PC-3 (cell line): ENCODE data around the gene MGAM2. TPM values are rescaled to one million over a fixed set of nuclear protein-coding genes. Genes with fewer than 3 reads are reported as not detected.

Experiments used
- ATAC-seq: fragments of 200-7000 bp; cut with Tn5 transposase; 2 replicates; pipeline ENCODE4 v1.9.1; 2020; ENCODE audit warnings: mild to moderate bottlenecking, moderate library complexity
- BruUV-seq: library from RNA; stranded (reverse); fragments of 400-500 nt; replicated peaks from 2 replicates; lab custom pipeline; 2021; lab: Mats Ljungman, UMichigan
- CTCF ChIA-PET: fragments of 300-600 bp; sonication (Branson Sonifier 250); formaldehyde crosslinking; loops from one replicate; lab custom pipeline; 2022; ENCODE audit warnings: antibody characterized with exemption; lab: Charles Lee
- POLR2A ChIA-PET: fragments of 300-600 bp; sonication (Branson Sonifier 250); formaldehyde crosslinking; loops from one replicate; lab custom pipeline; 2022; ENCODE audit warnings: antibody characterized with exemption; ENCODE audit not compliant: unreplicated experiment; lab: Charles Lee
- DNase-seq: peaks from one replicate; pipeline ENCODE4 v3.0.0-alpha.2; 2015
- H2AFZ ChIP-seq: fragments of 300-600 bp; sonication (generic); 2 replicates; pipeline ENCODE4 v1.6.0; 2016; ENCODE audit warnings: antibody characterized with exemption, low read length
- H3F3A ChIP-seq: fragments of 300-600 bp; sonication (generic); one replicate; pipeline ENCODE4 v1.6.0; 2017; ENCODE audit warnings: antibody characterized with exemption, low read length, control low read depth, mild to moderate bottlenecking; ENCODE audit not compliant: unreplicated experiment
- H3K27ac ChIP-seq: fragments of 300-600 bp; sonication (generic); 2 replicates; pipeline ENCODE4 v1.5.1; 2016; ENCODE audit warnings: mild to moderate bottlenecking, low read length
- H3K27me3 ChIP-seq: fragments of 300-600 bp; sonication (generic); 2 replicates; pipeline ENCODE4 v1.6.1; 2016; ENCODE audit warnings: low read length, mixed read lengths
- H3K36me3 ChIP-seq: fragments of 300-600 bp; sonication (generic); 2 replicates; pipeline ENCODE4 v1.6.1; 2016; ENCODE audit warnings: low read depth, mixed run types, low read length, mixed read lengths
- H3K4me1 ChIP-seq: fragments of 300-600 bp; sonication (generic); 2 replicates; pipeline ENCODE4 v1.5.1; 2016; ENCODE audit warnings: low read length; ENCODE audit not compliant: insufficient read depth
- H3K4me2 ChIP-seq: fragments of 300-600 bp; sonication (generic); 2 replicates; pipeline ENCODE4 v1.6.0; 2016; ENCODE audit warnings: low read length
- H3K4me3 ChIP-seq: fragments of 300-600 bp; sonication (generic); 2 replicates; pipeline ENCODE4 v1.5.1; 2016; ENCODE audit warnings: mild to moderate bottlenecking, low read length, mixed read lengths
- H3K79me2 ChIP-seq: fragments of 300-600 bp; sonication (generic); 2 replicates; pipeline ENCODE4 v1.6.1; 2017; ENCODE audit warnings: low read length, mixed read lengths
- H3K9ac ChIP-seq: fragments of 300-600 bp; sonication (generic); 2 replicates; pipeline ENCODE4 v1.6.0; 2016; ENCODE audit warnings: mild to moderate bottlenecking, low read length
- H3K9me2 ChIP-seq: fragments of 300-600 bp; sonication (generic); replicated peaks from 2 replicates; pipeline ENCODE4 v1.6.1; 2016; ENCODE audit warnings: mixed run types, low read length, mixed read lengths
- H3K9me3 ChIP-seq: fragments of 300-600 bp; sonication (generic); 2 replicates; pipeline ENCODE4 v1.6.1; 2016; ENCODE audit warnings: low read length, mixed read lengths
- H4K20me1 ChIP-seq: fragments of 300-600 bp; sonication (generic); 2 replicates; pipeline ENCODE4 v1.6.1; 2016; ENCODE audit warnings: low read length, mixed read lengths
- CTCF ChIP-seq: fragments of 300-600 bp; sonication (generic); conservative IDR thresholded peaks from 2 replicates; pipeline ENCODE4 v1.5.1; 2017; ENCODE audit warnings: antibody characterized with exemption, low read depth, mild to moderate bottlenecking, low read length
- EZH2 ChIP-seq: fragments of 300-600 bp; sonication (generic); IDR thresholded peaks from one replicate; pipeline ENCODE4 v1.6.1; 2017; ENCODE audit warnings: antibody characterized with exemption, mild to moderate bottlenecking, low read length; ENCODE audit not compliant: unreplicated experiment
- EZH2phosphoT487 ChIP-seq: fragments of 300-600 bp; sonication (generic); IDR thresholded peaks from 2 replicates; pipeline ENCODE4 v1.6.1; 2018; ENCODE audit warnings: mild to moderate bottlenecking, antibody characterized with exemption, low read length, borderline replicate concordance
- intact Hi-C: fragments of 100-400 bp; cut with micrococcal nuclease; formaldehyde crosslinking; loops from 2 replicates; pipeline ENCODE4 v1.9.0; 2023
- total RNA-seq: library from RNA; depleted of rRNA; stranded (reverse); fragments of >200 nt; gene quantifications from 2 replicates; pipeline ENCODE4 v1.2.3, GENCODE V29; 2014

The MGAM2 gene
- total RNA-seq, 1 experiment from 2014 or later = not detected

- H3K9ac ChIP-seq = no peak overlapping the region
- no peaks in the 10 kb centered on the region for H3K9me3 ChIP-seq
- ChIA-PET CTCF (no interaction called here), POLR2A (no interaction called here)
- ATAC-seq (no peak), DNase-seq (no peak)
- H3K27ac ChIP-seq = no peak overlapping the region
- intact Hi-C loops = no loop called here
- no peaks in the 10 kb centered on the region for H3K36me3 ChIP-seq
- no peaks in the 10 kb centered on the region for H3K27me3 ChIP-seq
- H3K4me1 ChIP-seq = no peaks in the 10 kb centered on the region
- no peak for TF ChIP-seq EZH2phosphoT487
- no peak for TF ChIP-seq CTCF
- no peak for TF ChIP-seq EZH2
- no TSS peak for BruUV-seq
- no peaks in the 10 kb centered on the region for H3K79me2 ChIP-seq
- no peaks in the 10 kb centered on the region for H3F3A ChIP-seq
- no peak overlapping the region for H3K4me2 ChIP-seq
- H3K9me2 ChIP-seq = no peaks in the 10 kb centered on the region
- no peak overlapping the region for H3K4me3 ChIP-seq
- H2AFZ ChIP-seq = no peak overlapping the region
- no peaks in the 10 kb centered on the region for H4K20me1 ChIP-seq
Measured at GRCh38 chr7:142174441-142174840, 62.9 kb downstream of the MGAM2 start.

GRCh38 chr7:142175594-142175993, 64.1 kb downstream of the MGAM2 start:
- Histone ChIP-seq H3K27me3 (no peaks in the 10 kb centered on the region), H3K9me3 (no peaks in the 10 kb centered on the region), H3K79me2 (no peaks in the 10 kb centered on the region), H3K9me2 (no peaks in the 10 kb centered on the region), H2AFZ (no peak overlapping the region), H3K36me3 (no peaks in the 10 kb centered on the region), H3F3A (no peaks in the 10 kb centered on the region), H3K4me2 (no peak overlapping the region), H3K9ac (no peak overlapping the region), H3K4me1 (no peaks in the 10 kb centered on the region), H3K4me3 (no peak overlapping the region), H3K27ac (no peak overlapping the region), H4K20me1 (no peaks in the 10 kb centered on the region)
- TF ChIP-seq CTCF = no peak
- no peak for TF ChIP-seq EZH2
- no peak for TF ChIP-seq EZH2phosphoT487
- ChIA-PET POLR2A (no interaction called here), CTCF (no interaction called here)
- no TSS peak for BruUV-seq
- DNase-seq = no peak
- intact Hi-C loops = no loop called here
- no peak for ATAC-seq

GRCh38 chr7:142176901-142177300, 65.4 kb downstream of the MGAM2 start:
- ChIA-PET POLR2A (no interaction called here), CTCF (no interaction called here)
- no peaks in the 10 kb centered on the region for H4K20me1 ChIP-seq
- intact Hi-C loops = no loop called here
- H3K9me2 ChIP-seq = no peaks in the 10 kb centered on the region
- no TSS peak for BruUV-seq
- H3K79me2 ChIP-seq = no peaks in the 10 kb centered on the region
- H3K9me3 ChIP-seq = no peaks in the 10 kb centered on the region
- no peak overlapping the region for H3K4me2 ChIP-seq
- no peaks in the 10 kb centered on the region for H3K4me1 ChIP-seq
- no peaks in the 10 kb centered on the region for H3K27me3 ChIP-seq
- H3K9ac ChIP-seq = no peak overlapping the region
- ATAC-seq (no peak), DNase-seq (no peak)
- H2AFZ ChIP-seq = no peak overlapping the region
- H3K4me3 ChIP-seq = no peak overlapping the region
- no peak overlapping the region for H3K27ac ChIP-seq
- TF ChIP-seq CTCF (no peak), EZH2 (no peak), EZH2phosphoT487 (no peak)
- H3F3A ChIP-seq = no peaks in the 10 kb centered on the region
- no peaks in the 10 kb centered on the region for H3K36me3 ChIP-seq
